HEK293T (cell line): ENCODE results near the gene TAF1B.

Experiments used
- ARNT ChIP-seq: fragments of 450-650 bp; IDR thresholded peaks from 2 replicates; pipeline ENCODE4 v1.6.1; 2017; ENCODE audit warnings: mild to moderate bottlenecking
- BHLHE40 ChIP-seq: fragments of 450-650 bp; IDR thresholded peaks from 2 replicates; pipeline ENCODE4 v1.6.1; 2016; ENCODE audit warnings: mild to moderate bottlenecking, moderate library complexity, borderline replicate concordance
- ELF4 ChIP-seq: fragments of 450-650 bp; IDR thresholded peaks from 2 replicates; pipeline ENCODE4 v1.6.1; 2017; ENCODE audit warnings: antibody characterized with exemption
- FOXM1 ChIP-seq: fragments of 450-650 bp; IDR thresholded peaks from 2 replicates; pipeline ENCODE4 v1.6.1; 2017; ENCODE audit warnings: mild to moderate bottlenecking, borderline replicate concordance
- LEF1 ChIP-seq: fragments of 450-650 bp; IDR thresholded peaks from 2 replicates; pipeline ENCODE4 v1.6.1; 2017; ENCODE audit warnings: mild to moderate bottlenecking, borderline replicate concordance
- NFRKB ChIP-seq: fragments of 450-650 bp; IDR thresholded peaks from 2 replicates; pipeline ENCODE4 v1.6.1; 2016; ENCODE audit warnings: mild to moderate bottlenecking, moderate library complexity
- SP1 ChIP-seq: fragments of 450-650 bp; IDR thresholded peaks from 2 replicates; pipeline ENCODE4 v1.6.1; 2017
- ZNF384 ChIP-seq: fragments of 450-650 bp; IDR thresholded peaks from 2 replicates; pipeline ENCODE4 v1.6.1; 2016

- TF ChIP-seq SP1 = no peak
- TF ChIP-seq BHLHE40 = no peak
- no peak for TF ChIP-seq NFRKB
- no peak for TF ChIP-seq LEF1
- no peak for TF ChIP-seq FOXM1
- TF ChIP-seq ARNT = no peak
- TF ChIP-seq ZNF384 = no peak
- no peak for TF ChIP-seq ELF4
Measured at GRCh38 chr2:9897846-9898245, 54.6 kb downstream of the TAF1B start.
